OCI-LY1 (cell line): ENCODE measurements around the gene GIPC3.

ENCODE experiments used
- H2AFZ ChIP-seq: fragments of 200-600 bp; sonication (generic), shearing (Covaris generic); 2 replicates; pipeline ENCODE4 v1.6.0; 2014; ENCODE audit warnings: antibody characterized with exemption, mild to moderate bottlenecking, low read length
- H3F3A ChIP-seq: fragments of 200-600 bp; sonication (generic), shearing (Covaris generic); 2 replicates; pipeline ENCODE4 v1.6.0; 2014; ENCODE audit warnings: mild to moderate bottlenecking, antibody characterized with exemption, low read length, moderate library complexity; ENCODE audit not compliant: insufficient read depth
- H3K27ac ChIP-seq: fragments of 200-600 bp; sonication (generic); 2 replicates; pipeline ENCODE4 v1.5.1; 2014; ENCODE audit warnings: low read length, mixed run types, mild to moderate bottlenecking, low read depth; ENCODE audit not compliant: poor library complexity, severe bottlenecking
- H3K27me3 ChIP-seq: fragments of 200-600 bp; sonication (generic); 2 replicates; pipeline ENCODE4 v1.6.0; 2014; ENCODE audit warnings: antibody characterized with exemption, mild to moderate bottlenecking, low read length, moderate library complexity; ENCODE audit not compliant: insufficient read depth
- H3K36me3 ChIP-seq: fragments of 200-600 bp; sonication (generic); 2 replicates; pipeline ENCODE4 v1.6.1; 2014; ENCODE audit warnings: mild to moderate bottlenecking, antibody characterized with exemption, low read length, moderate library complexity, mixed read lengths; ENCODE audit not compliant: insufficient read depth
- H3K4me1 ChIP-seq: fragments of 200-600 bp; sonication (generic); 2 replicates; pipeline ENCODE4 v1.5.1; 2014; ENCODE audit warnings: mild to moderate bottlenecking, low read length, moderate library complexity; ENCODE audit not compliant: insufficient read depth, severe bottlenecking
- H3K4me2 ChIP-seq: fragments of 200-600 bp; sonication (generic), shearing (Covaris generic); 2 replicates; pipeline ENCODE4 v1.6.1; 2014; ENCODE audit warnings: low read length
- H3K4me3 ChIP-seq: fragments of 200-600 bp; sonication (generic); 2 replicates; pipeline ENCODE4 v1.5.1; 2014; ENCODE audit warnings: low read length, low read depth, mild to moderate bottlenecking, mixed read lengths; ENCODE audit not compliant: poor library complexity, severe bottlenecking
- H3K79me2 ChIP-seq: fragments of 200-600 bp; shearing (Covaris generic); 2 replicates; pipeline ENCODE4 v1.6.1; 2016; ENCODE audit warnings: mixed run types, low read length, mixed read lengths; ENCODE audit not compliant: insufficient read depth
- H3K9ac ChIP-seq: fragments of 200-600 bp; sonication (generic), shearing (Covaris generic); 2 replicates; pipeline ENCODE4 v1.6.1; 2014; ENCODE audit warnings: mild to moderate bottlenecking, low read length, mixed read lengths
- H3K9me2 ChIP-seq: fragments of 200-600 bp; sonication (generic), shearing (Covaris generic); 2 replicates; pipeline ENCODE4 v1.6.1; 2014; ENCODE audit warnings: low read depth, mild to moderate bottlenecking, low read length, mixed read lengths
- H3K9me3 ChIP-seq: fragments of 200-600 bp; shearing (Covaris generic); 2 replicates; pipeline ENCODE4 v1.6.1; 2014; ENCODE audit warnings: low read length, mixed read lengths
- H4K20me1 ChIP-seq: fragments of 200-600 bp; sonication (generic), shearing (Covaris generic); 2 replicates; pipeline ENCODE4 v1.6.0; 2016; ENCODE audit warnings: mild to moderate bottlenecking, low read length; ENCODE audit not compliant: insufficient read depth
- EZH2 ChIP-seq: fragments of 200-600 bp; sonication (generic), shearing (Covaris generic); IDR thresholded peaks from 2 replicates; pipeline ENCODE4 v1.8.0; 2017; ENCODE audit warnings: borderline replicate concordance, mixed run types, mild to moderate bottlenecking, antibody characterized with exemption, low read length, moderate library complexity, mixed read lengths
- TF ChIP-seq, protein P1 (sequence below): fragments of 200-600 bp; sonication (generic), shearing (Covaris generic); IDR thresholded peaks from 2 replicates; pipeline ENCODE4 v1.5.1; 2017; ENCODE audit warnings: mild to moderate bottlenecking, antibody characterized with exemption, low read length, moderate library complexity, mixed read lengths

GIPC3 gene

DNA sequence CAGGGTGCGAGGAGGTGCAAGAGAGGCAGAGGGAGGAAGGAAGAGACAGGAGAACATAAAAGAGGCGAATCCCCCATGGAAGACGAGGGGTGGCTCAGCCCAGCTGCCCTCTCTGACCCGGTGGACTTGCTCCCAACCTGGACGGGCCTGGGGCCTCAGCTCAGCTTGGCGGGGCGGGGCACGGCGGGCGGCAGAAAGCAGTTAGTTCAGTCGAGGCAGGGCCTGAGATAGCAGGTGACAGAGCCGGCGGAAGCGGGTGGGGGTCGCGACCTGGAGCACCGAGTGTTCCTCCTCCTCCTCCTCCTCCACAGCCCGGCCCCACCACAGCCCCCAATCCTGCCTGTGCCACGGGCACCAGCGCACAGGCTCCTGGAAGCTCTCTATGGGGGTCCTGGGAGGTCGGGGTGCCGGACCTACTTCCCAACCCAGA is 48.3 kb downstream of the GIPC3 start:
- no peaks in the 10 kb centered on the region for H4K20me1 ChIP-seq
- H3K9me3 ChIP-seq = no peaks in the 10 kb centered on the region
- no peaks in the 10 kb centered on the region for H3K4me1 ChIP-seq
- H3K9me2 ChIP-seq = no peaks in the 10 kb centered on the region
- H3K36me3 ChIP-seq = no peaks in the 10 kb centered on the region
- H3K27me3 ChIP-seq = no peaks in the 10 kb centered on the region; the same call in 1 of the 2 replicates
- no peak overlapping the region for H3K4me3 ChIP-seq
- H3K9ac ChIP-seq = no peak overlapping the region
- H2AFZ ChIP-seq = no peak overlapping the region
- no peak overlapping the region for H3K27ac ChIP-seq
- H3F3A ChIP-seq = no peaks in the 10 kb centered on the region
- no peak overlapping the region for H3K4me2 ChIP-seq
- H3K79me2 ChIP-seq = no peaks in the 10 kb centered on the region
- TF ChIP-seq EZH2 = no peak
- TF ChIP-seq, protein P1, sequence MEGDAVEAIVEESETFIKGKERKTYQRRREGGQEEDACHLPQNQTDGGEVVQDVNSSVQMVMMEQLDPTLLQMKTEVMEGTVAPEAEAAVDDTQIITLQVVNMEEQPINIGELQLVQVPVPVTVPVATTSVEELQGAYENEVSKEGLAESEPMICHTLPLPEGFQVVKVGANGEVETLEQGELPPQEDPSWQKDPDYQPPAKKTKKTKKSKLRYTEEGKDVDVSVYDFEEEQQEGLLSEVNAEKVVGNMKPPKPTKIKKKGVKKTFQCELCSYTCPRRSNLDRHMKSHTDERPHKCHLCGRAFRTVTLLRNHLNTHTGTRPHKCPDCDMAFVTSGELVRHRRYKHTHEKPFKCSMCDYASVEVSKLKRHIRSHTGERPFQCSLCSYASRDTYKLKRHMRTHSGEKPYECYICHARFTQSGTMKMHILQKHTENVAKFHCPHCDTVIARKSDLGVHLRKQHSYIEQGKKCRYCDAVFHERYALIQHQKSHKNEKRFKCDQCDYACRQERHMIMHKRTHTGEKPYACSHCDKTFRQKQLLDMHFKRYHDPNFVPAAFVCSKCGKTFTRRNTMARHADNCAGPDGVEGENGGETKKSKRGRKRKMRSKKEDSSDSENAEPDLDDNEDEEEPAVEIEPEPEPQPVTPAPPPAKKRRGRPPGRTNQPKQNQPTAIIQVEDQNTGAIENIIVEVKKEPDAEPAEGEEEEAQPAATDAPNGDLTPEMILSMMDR = no peak

DNA sequence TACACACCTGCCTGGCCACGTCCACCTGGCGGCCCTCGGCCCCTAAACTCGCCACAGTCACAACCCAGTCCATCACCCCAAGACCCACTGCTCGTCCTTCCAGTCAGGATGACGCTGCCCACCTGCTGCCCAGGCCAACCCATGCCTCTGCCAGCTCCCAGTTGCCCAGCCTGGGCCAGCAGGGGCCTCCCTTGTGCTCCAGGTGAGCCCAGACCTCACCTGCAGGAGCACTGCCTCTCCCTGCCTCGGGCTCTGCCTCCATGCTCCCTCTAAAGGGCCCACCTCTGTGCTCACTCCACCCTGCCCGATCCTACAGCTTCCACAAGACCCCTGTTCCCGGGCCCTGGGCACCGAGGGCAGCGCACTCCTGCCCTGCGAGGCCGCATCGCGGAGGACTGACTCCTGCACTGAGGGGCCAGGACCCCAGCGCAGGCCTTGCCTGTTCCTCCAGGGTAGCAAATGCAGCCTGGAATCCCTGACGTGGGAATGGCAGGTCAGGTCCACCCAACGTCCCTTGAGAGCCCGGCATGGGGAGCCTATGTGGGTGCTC is 49.3 kb downstream of the GIPC3 start:
- no peaks in the 10 kb centered on the region; the same call in 1 of the 2 replicates for H3K27me3 ChIP-seq
- no peaks in the 10 kb centered on the region for H4K20me1 ChIP-seq
- no peaks in the 10 kb centered on the region for H3K9me3 ChIP-seq
- H3K79me2 ChIP-seq = no peaks in the 10 kb centered on the region
- TF ChIP-seq, protein P1 = no peak
- no peak for TF ChIP-seq EZH2
- no peak overlapping the region for H3K9ac ChIP-seq
- no peaks in the 10 kb centered on the region for H3K36me3 ChIP-seq
- H3F3A ChIP-seq = no peaks in the 10 kb centered on the region
- H3K4me3 ChIP-seq = no peak overlapping the region
- no peak overlapping the region for H3K4me2 ChIP-seq
- no peak overlapping the region for H3K27ac ChIP-seq
- no peaks in the 10 kb centered on the region for H3K4me1 ChIP-seq
- H2AFZ ChIP-seq = no peak overlapping the region
- no peaks in the 10 kb centered on the region for H3K9me2 ChIP-seq

DNA sequence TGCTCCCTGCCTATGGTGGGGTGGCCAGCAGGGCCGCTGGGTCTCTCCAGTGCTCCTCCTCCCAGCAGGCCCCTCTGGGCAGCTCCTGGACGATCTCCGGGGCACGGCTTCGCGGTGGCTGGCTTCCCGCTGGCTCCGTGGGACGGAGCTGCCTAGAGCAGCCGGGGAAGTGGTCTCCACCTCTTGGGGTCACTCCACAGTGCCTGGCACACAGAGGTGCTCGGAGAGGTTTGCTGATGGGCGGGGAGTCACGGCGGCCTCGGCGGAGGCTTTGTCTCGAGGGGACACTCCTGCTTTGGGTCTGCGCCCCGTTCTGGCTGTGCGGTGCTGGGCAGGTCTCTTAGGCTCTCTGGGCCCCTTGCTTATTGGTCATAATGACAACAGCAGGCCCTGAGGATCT is 51.2 kb downstream of the GIPC3 start:
- H3F3A ChIP-seq = no peaks in the 10 kb centered on the region
- no peaks in the 10 kb centered on the region for H3K36me3 ChIP-seq
- no peaks in the 10 kb centered on the region for H3K9me3 ChIP-seq
- H3K9me2 ChIP-seq = no peaks in the 10 kb centered on the region
- no peaks in the 10 kb centered on the region for H3K4me1 ChIP-seq
- no peaks in the 10 kb centered on the region; the same call in 1 of the 2 replicates for H3K27me3 ChIP-seq
- no peak overlapping the region for H3K4me2 ChIP-seq
- H3K9ac ChIP-seq = no peak overlapping the region
- no peak overlapping the region for H2AFZ ChIP-seq
- no peaks in the 10 kb centered on the region for H4K20me1 ChIP-seq
- H3K4me3 ChIP-seq = no peak overlapping the region
- TF ChIP-seq, protein P1 = no peak
- no peak for TF ChIP-seq EZH2
- no peak overlapping the region for H3K27ac ChIP-seq
- no peaks in the 10 kb centered on the region for H3K79me2 ChIP-seq
